HG03139 (cell line): Measurements from ENCODE around the gene SND1.

ENCODE experiments used
- ATAC-seq: cut with Tn5 transposase; IDR thresholded peaks from one replicate; pipeline ENCODE4 v1.9.1; 2021; ENCODE audit not compliant: unreplicated experiment

SND1 gene

DNA sequence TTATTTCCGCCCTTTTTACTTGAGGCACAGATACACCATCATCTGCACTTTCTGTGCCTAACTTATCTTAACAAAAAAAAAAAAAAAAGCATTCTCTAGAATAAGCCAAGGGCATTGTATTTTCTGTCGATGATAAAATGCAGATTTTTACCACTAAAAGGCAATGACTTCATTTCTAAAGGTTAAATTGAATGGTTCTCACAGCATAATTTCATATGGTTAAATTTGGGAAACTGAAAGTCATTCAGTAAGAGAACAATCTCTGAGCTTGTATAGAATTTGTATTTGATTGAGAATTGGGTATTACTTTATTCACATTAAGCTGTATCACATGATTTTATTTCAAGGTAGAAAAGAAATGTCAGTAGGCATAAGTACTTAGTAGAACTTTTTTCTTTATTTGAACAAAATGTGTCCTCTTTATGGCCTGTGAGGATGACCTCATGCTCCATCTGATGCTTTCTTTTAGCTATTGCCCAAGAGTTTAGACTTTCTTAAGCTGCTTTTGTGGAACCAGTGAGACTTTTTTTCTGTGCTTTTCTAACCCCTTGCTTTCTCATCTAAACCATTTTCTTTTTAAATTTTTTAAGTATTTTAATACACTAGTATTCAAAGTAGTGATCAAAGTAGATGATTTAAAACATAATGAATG lies 268.9 kb downstream of the SND1 start:
- no peak for ATAC-seq

- ATAC-seq = no peak
Observed at GRCh38 chr7:127922656-127923055, 270.7 kb downstream of the SND1 start.

DNA sequence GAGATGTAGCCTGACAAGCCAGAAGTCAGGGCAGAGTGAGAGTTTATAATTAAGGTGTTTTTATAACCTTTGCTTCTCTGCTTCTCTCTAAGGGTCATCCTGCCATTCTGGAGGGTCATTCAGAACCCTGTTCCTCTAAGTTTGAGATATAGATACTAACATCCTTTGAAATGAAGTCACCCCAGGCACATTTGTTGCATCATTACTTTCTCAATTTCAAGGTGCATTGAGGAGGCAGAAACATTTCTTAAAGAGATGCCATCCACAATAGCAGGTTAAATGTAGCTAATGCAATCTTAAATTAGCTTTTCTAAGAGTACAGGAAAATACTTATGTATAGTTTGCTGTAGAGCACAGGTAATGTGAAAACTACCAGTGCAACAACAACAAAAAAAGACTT lies 272.9 kb downstream of the SND1 start:
- ATAC-seq = no peak

- no peak for ATAC-seq
Observed at GRCh38 chr7:127927348-127927696, 275.3 kb downstream of the SND1 start.

- no peak for ATAC-seq
Observed at GRCh38 chr7:127928222-127928621, 276.2 kb downstream of the SND1 start.

GRCh38 chr7:127928852-127929251 lies 276.9 kb downstream of the SND1 start:
- ATAC-seq = no peak

- ATAC-seq = no peak
Observed at GRCh38 chr7:127930341-127931328, 278.6 kb downstream of the SND1 start.

- no peak for ATAC-seq
Observed at GRCh38 chr7:127932076-127932475, 280.1 kb downstream of the SND1 start.

- no peak for ATAC-seq
Observed at GRCh38 chr7:127932496-127932895, 280.5 kb downstream of the SND1 start.

- ATAC-seq = no peak
Observed at GRCh38 chr7:127933146-127933545, 281.2 kb downstream of the SND1 start.

- no peak for ATAC-seq
Observed at GRCh38 chr7:127934711-127935110, 282.7 kb downstream of the SND1 start.

- ATAC-seq = no peak
Observed at GRCh38 chr7:127935847-127936376, 283.9 kb downstream of the SND1 start.

- ATAC-seq = no peak
Observed at GRCh38 chr7:127937066-127937680, 285.2 kb downstream of the SND1 start.

DNA sequence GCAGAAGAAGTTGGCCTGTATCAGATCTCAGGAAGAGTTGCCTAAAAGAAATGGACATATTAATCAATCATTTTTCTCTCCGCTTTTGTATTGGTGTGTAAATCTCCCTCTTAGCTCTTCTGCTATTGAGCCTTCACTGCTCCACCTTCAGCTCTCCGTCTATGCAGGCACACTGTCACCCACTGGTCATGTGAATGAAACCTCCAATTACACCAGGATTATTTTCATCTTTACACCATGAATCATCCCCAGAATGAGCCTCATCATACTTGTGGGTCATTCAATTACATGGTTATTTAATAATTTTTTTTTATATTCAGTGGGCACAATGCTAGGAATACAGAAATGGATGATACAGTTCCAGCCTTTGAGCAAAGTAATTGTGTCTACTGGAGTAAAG lies 286.6 kb downstream of the SND1 start:
- no peak for ATAC-seq

- ATAC-seq = no peak
Observed at GRCh38 chr7:127940381-127941160, 288.6 kb downstream of the SND1 start.

- ATAC-seq = no peak
Observed at GRCh38 chr7:127941476-127942210, 289.6 kb downstream of the SND1 start.

DNA sequence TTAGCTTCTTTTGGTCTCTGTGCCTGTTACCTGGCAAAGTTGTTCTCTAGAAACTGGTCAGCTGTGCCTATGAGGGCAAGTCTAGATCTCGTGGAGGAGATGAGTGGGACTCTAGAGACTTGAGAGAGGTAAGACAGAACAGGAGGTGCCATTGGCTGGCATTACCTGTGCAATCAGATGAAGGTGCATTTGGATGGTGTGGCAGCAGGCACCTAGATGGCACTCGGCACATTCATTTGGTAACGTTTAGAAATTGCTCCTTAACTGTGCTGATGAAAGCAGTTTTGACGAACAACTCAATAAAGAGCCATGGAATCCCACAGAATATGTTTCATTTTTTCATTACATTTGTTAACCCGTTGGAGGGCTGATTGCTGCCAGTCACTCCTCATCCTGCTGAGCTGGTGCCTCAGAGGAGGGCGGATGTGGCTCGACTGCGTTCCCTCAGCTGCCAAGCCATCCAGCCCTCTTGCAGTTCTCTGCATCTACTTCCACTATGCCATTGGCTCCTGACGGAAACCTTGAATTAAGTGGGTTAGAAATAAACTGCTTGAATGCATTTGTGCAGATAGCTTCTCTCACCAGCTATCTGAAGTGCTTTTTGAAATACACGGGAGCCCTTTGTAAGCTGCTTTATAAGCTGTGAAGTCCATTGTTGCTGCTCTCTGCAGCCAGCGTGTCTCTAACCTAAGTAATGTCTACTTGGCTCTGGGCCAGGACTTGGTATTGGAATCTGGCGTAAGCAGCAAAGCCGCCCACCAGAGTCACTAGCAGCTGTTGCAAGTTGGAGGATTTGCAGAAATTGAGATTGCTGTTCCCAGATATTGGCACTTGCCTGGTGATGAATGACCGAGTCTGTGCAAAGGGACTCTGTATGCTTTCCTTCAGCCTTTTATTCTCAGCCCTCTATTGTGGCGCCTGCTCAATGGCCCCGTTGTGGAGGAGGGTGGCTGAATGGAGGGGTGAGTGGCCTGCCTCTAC lies 291.8 kb downstream of the SND1 start:
- ATAC-seq = no peak

GRCh38 chr7:127946111-127946510 lies 294.1 kb downstream of the SND1 start:
- no peak for ATAC-seq

DNA sequence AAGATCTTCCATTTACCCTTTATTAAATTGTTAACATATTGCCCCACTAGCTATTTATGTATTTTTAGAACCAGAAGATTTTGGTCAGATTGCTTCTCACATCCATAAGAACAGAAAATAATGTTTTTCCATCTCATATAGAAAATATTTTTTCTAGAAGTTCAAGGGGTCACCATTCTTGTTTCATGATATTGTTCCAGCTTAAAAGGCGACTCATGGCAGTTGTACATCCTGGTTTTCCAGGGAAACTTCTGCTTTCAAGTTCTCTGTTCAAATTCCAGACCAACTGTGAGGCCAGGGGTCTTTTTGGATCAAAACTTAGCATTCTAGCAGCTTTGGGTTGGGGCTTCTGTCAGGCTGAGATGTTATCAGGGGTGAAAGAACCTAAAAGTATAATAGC lies 294.9 kb downstream of the SND1 start:
- no peak for ATAC-seq
